NCI-H1694 (cell line): ENCODE data around the gene IL13RA2.

Source experiments
- DNase-seq: peaks from one replicate; lab custom pipeline; 2025; lab: John Stamatoyannopoulos, UW

IL13RA2 gene

GRCh38 chrX:114985967-114986592 is 31.3 kb downstream of the IL13RA2 start:
- DNase-seq: no peak

- DNase-seq: no peak
Observed at GRCh38 chrX:114976292-114976691, 41.1 kb downstream of the IL13RA2 start.

GRCh38 chrX:114973013-114973412 is 44.4 kb downstream of the IL13RA2 start:
- no peak for DNase-seq

GRCh38 chrX:114970806-114971205 is 46.6 kb downstream of the IL13RA2 start:
- DNase-seq: no peak

GRCh38 chrX:114964374-114964773 is 53.0 kb downstream of the IL13RA2 start:
- no peak for DNase-seq

- no peak for DNase-seq
Observed at GRCh38 chrX:114962209-114962608, 55.2 kb downstream of the IL13RA2 start.

GRCh38 chrX:114959729-114960128 is 57.7 kb downstream of the IL13RA2 start:
- no peak for DNase-seq
